Brain microvascular endothelial cell (primary cell): Measurements from ENCODE around the gene BCAS1.

Experiments used
- DNase-seq: peaks from one replicate; pipeline ENCODE4 v3.0.0-alpha.2; 2020
- H3K27ac ChIP-seq: fragments of 250-450 bp; sonication (Bioruptor Pico); 2 replicates; pipeline ENCODE4 v1.5.1; 2020; ENCODE audit warnings: mild to moderate bottlenecking, moderate library complexity
- H3K27me3 ChIP-seq: fragments of 250-450 bp; sonication (Bioruptor Pico); replicated peaks from 2 replicates; pipeline ENCODE4 v1.5.1; 2020; ENCODE audit warnings: mild to moderate bottlenecking
- H3K36me3 ChIP-seq: fragments of 250-450 bp; sonication (Bioruptor Pico); replicated peaks from 2 replicates; pipeline ENCODE4 v1.5.1; 2020; ENCODE audit warnings: mild to moderate bottlenecking
- H3K4me3 ChIP-seq: 2 replicates; pipeline ENCODE4 v1.5.1; 2011; ENCODE audit warnings: low read depth, mild to moderate bottlenecking, control low read depth, low read length, moderate library complexity
- CTCF ChIP-seq: IDR thresholded peaks from 2 replicates; pipeline ENCODE4 v1.5.1; 2011; ENCODE audit warnings: low read depth, mild to moderate bottlenecking, moderate library complexity, low read length, control low read depth, inconsistent platforms; ENCODE audit errors: missing control alignments
- in situ Hi-C: cut with HindIII; loops from 2 replicates; pipeline ENCODE4 v1.10.0; 2017; ENCODE audit warnings: low sequenced_read_pairs, low pct_ligation_motif_present

BCAS1 gene

DNA sequence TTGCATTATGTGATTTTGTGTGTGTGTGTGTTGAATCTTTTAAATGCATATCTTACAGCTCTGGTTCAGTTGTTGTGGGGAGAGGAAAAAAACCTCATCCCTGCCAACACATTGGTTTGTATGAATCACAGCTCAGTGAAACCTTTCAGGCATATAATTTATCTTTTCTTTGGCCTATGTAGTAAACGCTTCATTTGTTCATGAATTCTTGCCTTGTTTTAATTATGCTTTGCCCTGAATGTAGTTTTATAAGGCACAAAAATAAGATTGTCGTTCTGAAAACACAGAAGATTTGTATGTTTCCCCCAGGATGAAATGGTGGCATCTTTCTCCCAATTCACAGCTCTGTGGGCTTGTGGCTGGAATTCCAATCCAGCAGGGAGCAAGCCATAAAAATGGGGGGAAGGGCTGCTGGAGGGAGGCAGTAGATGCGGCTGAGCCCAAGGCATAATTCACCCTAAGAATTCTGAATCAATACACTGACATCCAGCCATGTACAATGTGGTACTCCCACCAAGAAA is 45.1 kb downstream of the BCAS1 start:
- in situ Hi-C loops: no loop called here
- no peak for TF ChIP-seq CTCF

DNA sequence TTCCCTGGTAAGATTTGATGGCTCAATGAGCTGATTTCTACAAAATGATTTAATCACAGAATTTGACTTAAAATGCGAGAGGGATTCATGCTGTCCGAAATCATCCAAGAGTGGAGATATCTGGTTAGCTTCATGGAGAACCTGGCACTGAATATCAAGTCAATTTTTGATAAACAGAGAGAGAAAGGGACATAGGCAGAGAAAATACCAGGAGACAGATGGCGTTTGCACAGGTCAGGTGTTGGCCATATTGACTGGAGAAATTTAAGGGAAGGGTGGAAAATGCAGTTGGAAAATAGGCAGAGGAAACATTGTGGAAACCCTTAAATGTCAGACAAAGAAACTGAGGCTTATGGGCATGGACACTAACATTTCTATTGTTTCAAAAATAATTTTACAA is 47.0 kb downstream of the BCAS1 start:
- DNase-seq: no peak
- Histone ChIP-seq H3K4me3 (no peak overlapping the region), H3K36me3 (no peaks in the 10 kb centered on the region), H3K27ac (no peak overlapping the region), H3K27me3 (no peaks in the 10 kb centered on the region)
- in situ Hi-C loops: no loop called here
- no peak for TF ChIP-seq CTCF

More for the DNA sequence above, 45.1 kb downstream of the BCAS1 start:
- Histone ChIP-seq H3K36me3 (no peaks in the 10 kb centered on the region), H3K27ac (no peak overlapping the region), H3K27me3 (no peaks in the 10 kb centered on the region), H3K4me3 (no peak overlapping the region)
- no peak for DNase-seq

- Histone ChIP-seq H3K27ac (no peak overlapping the region), H3K27me3 (no peaks in the 10 kb centered on the region), H3K4me3 (no peak overlapping the region), H3K36me3 (no peaks in the 10 kb centered on the region)
- TF ChIP-seq CTCF: no peak
- no peak for DNase-seq
- in situ Hi-C loops: no loop called here
These were observed 48.8 kb downstream of the BCAS1 start for GRCh38 chr20:54021446-54022235.

DNA sequence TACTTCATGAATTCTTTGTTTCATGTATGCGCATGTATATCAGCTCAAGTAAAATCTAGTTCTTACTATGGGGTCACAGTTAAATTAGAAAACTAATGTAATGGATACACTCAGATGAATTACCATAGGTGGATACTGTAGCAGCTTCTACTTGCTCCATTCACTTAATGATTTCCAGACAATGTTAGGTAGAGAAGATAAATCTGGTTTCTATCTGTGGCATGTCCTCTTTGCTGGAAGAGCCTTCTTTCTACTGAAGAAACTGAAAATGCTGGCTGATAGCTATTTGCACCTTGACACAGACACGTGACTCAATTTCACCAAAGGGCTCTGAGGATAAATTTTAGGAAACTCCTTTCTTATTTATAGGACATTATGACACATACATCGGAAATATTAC is 49.5 kb downstream of the BCAS1 start:
- H3K36me3 ChIP-seq: no peaks in the 10 kb centered on the region
- no peak for DNase-seq
- in situ Hi-C loops: no loop called here
- TF ChIP-seq CTCF: no peak
- no peak overlapping the region for H3K4me3 ChIP-seq
- no peak overlapping the region for H3K27ac ChIP-seq
- no peaks in the 10 kb centered on the region for H3K27me3 ChIP-seq

DNA sequence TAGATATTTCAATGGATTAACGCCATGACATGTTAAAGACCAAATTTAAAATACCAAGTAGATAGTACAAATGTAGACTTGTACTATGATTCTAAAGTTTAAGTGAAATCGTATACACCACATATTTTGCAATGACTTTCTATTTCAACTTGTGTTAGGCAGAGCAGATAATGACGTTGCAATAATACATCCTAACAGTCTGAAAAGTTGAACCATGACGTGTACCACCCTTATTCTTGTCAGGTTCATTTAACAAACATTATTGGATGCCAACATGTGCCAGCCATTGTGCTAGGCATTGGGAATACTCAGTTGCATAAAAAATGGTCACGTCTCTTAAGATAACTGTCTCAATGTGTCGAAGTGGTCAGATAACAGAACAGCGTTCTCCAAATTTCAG is 50.0 kb downstream of the BCAS1 start:
- DNase-seq: no peak

More for the DNA sequence above, 50.0 kb downstream of the BCAS1 start:
- H3K27me3 ChIP-seq: no peaks in the 10 kb centered on the region
- no peak for TF ChIP-seq CTCF
- no peak overlapping the region for H3K27ac ChIP-seq
- in situ Hi-C loops: no loop called here
- no peaks in the 10 kb centered on the region for H3K36me3 ChIP-seq
- H3K4me3 ChIP-seq: no peak overlapping the region
